ENCODE measurements around the gene PAF1. TPM values are rescaled to one million over a fixed set of nuclear protein-coding genes. Genes with fewer than 3 reads are reported as not detected.
"Not testable (repeated sequence)": the region's sequence is repeated elsewhere in the genome, so short reads cannot be mapped to it uniquely, and the experiment has no call there.

The PAF1 gene
- total RNA-seq, 1 experiment from 2014 or later: 56.7 TPM

DNA sequence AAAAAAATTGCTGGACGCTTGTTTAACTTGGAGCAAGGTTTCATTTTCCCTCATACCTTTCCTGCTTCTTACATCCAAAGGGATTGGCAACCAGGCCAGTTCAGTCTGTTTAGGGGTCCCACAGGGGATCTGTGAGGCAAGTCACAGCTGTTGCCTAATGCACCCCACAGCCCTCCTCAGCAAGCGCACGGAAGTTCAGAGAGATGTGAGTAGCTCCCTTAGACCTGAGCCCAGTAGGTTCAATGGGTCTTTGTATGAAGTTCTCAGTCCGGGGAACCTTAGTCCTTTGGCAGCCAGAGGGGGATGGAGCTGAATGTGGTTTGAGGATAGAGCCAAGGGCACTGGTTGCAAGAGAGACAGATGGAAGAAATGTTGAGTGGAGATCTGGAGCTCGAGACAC, 35.7 kb downstream of the PAF1 start:
- no peak for DNase-seq (ENCODE audit: low read depth)

DNA sequence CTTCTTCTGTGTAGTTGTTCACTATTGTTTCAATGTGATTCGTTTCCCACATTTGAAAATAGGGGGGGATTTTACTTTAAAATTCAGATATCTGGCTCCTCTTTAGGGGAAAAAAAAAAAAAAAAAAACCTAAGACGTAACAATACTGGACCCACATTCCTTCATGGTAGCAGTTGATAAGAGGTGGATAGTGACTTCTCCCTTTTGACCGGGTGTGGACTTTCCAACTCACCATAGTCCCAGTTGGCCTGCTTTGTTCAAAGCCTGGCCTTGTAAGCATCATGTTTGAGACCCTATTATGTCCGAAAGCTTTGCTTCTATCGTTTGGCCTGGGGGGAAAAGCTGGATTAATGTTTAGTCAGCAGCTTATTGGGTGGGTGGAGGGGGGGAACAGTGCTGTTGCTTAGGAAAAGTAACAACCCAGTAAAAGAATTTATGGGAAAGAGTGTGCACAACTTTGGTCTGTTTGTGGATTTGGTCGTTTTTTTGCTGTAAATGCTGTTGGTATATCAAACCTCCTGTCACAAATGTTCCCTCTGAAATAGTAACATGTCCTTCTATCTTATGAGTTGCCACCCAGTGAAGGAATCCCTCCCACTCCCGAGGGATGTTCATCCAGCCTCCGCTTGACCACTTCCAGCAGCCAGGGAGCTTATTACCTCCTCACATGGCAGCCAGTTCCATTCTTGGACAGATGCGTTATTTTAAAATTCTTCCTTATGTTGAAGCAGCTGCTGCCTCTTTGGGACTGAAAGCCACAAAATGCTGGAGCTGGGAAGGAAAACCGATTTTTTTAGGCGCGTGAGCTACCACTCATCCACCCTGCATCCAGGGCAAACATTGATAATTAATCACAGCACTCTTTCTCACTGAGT, 38.3 kb downstream of the PAF1 start:
- DNase-seq (ENCODE audit: low read depth): no peak

DNA sequence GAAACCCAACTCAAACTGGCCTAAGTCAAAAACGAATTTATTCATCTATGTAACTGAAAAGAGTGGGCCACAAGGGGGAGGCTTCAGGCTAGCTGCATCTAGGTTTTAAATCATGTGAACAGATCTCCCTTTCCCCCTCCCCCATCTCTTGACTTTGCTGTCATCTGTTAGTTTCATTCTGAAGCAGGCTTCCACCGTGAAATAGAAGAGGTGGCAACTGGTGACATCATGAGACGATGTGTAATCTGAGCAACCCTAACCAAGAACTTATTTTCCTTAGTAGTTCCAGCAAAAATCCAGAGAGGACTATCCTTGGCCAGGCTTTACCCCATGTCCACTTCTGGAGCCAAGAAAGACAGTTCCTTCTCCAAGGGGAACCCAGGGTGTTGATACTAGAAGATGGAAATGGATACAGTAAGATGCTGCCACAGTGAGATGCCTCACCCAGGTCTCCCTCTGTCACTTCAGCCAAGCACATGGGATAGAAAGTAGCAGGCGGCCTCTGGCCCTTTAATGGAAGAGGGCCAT, 39.3 kb downstream of the PAF1 start:
- DNase-seq (ENCODE audit: low read depth): no peak

DNA sequence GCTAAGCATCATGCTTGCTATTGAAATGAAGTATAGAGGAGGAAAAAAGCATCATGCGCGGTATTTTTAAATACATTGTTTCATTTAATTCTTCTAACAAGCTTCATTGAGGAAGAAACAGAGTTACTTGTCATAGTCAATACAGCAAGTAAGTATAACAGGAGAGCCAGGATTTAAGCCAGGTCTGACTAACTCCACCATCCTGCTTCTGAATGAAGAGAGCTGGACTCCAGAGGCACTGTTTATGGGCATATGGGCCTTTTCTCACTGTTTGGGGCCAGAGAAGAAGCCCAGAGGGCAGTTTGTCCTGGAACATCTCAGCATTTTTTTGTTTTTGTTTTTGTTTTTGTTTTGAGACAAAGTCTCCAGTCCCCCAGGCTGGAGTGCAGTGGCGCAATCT, 40.8 kb downstream of the PAF1 start:
- no peak for DNase-seq (ENCODE audit: low read depth)

DNA sequence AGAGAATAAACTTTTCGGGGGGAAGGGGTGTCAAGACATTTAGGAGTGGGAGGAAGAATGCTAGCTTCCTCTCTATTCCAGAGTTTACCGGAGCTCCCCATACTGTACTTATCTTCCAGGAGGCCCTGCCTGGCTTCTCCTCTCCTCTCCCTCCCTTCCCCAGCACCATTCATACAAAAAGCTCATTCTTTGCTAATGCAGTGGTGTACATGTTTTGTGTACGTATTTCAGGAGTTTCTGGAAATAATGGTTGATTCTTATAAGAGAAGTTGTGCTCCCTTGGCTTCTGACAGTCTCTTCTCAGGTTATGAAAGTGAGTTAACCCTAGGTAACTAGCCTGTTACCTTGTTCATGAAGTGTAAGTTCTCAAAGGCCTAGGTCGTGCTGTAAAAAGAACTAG, 41.6 kb downstream of the PAF1 start:
- DNase-seq (ENCODE audit: low read depth): no peak

DNA sequence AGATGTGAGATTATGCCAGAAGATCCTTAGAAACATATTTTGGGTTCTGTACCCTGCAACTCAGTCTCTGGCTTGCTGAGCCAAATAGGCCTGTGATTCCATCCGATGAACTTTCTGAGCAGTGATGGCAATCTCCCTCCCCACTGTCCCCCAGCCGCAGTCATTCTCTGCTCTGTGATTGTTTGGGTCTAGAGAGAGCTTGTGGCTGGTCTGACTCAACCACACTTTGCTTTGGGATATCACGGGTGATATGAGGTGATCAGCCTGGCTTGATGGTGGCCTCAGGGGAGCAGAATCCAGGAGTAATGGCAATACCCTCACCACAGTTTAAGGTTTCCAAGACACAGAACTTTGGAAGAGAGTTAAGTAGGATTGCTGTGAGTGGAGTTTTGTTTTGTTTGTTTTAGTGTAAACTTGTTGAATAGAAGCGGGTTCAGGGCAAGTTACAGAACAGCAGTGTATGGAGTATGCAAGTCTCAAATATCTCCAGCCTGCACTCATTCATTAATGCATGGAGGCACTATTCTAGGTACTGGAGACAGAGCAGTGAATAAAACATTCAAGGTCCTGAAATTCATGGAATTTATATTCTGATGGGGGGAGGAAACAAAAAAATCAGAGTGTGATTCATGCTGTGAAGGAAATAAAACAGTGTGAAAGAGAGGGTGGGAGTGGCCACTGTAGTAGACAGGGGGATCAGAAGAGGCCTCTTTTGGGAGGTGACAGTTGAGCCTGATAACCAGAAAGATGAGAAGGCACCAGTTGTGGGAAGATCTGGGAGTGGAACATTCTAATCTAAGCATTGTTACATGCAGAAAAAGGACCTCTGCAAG, 43.4 kb downstream of the PAF1 start:
- DNase-seq (ENCODE audit: low read depth): no peak

DNA sequence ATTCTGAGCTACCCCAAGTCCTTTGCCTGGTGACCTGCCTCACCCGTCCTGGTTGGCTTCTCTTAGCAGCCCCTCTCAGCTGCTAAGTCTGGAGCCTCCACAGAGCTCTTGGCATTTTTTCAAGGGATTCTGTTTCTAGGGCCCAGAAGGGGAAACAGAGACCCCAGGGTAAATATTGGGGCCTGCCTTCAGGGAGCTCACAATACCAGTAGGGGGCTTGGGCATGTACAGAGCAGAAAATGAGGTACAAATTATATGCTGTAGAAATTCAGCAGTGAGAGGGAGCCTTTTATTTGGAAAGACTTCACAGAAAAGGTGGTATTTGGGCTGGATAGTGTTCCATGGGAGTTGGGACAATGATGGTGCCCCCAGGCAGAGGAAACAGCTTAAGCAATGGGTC, 45.0 kb downstream of the PAF1 start:
- DNase-seq (ENCODE audit: low read depth): no peak

DNA sequence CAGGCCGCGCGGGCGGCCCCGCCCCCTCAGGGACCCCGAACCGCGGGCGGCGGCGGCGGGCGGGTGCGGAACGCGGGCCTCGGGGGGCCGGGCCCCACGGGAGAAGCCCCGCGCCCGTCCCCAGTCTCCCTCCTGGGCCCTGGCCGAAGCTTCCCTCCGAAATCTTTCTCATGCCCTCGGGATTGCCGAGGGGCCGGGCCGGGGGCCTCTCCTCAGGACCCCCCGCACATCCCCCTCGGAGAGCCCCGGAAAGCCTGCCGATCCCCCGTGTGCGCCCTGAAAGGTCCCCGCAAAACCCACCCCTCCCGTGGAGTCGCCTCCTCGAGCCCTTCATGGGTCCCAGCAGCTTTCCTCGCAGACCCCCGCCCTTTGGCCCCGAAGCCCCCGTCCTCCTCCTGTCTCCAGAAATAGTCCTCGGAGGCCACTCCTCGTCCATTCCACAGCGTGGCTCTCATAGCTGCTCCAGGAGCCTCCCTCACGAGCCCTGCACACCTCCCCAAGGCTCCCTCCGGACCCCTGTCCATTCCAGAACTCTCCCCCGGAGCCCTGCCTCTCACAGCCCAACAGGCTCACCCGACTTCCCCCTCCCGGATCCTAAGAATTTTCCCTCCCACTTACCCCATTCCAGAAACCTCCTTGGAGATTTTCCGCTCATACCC, 48.1 kb downstream of the PAF1 start:
- no peak for DNase-seq (ENCODE audit: low read depth)

DNA sequence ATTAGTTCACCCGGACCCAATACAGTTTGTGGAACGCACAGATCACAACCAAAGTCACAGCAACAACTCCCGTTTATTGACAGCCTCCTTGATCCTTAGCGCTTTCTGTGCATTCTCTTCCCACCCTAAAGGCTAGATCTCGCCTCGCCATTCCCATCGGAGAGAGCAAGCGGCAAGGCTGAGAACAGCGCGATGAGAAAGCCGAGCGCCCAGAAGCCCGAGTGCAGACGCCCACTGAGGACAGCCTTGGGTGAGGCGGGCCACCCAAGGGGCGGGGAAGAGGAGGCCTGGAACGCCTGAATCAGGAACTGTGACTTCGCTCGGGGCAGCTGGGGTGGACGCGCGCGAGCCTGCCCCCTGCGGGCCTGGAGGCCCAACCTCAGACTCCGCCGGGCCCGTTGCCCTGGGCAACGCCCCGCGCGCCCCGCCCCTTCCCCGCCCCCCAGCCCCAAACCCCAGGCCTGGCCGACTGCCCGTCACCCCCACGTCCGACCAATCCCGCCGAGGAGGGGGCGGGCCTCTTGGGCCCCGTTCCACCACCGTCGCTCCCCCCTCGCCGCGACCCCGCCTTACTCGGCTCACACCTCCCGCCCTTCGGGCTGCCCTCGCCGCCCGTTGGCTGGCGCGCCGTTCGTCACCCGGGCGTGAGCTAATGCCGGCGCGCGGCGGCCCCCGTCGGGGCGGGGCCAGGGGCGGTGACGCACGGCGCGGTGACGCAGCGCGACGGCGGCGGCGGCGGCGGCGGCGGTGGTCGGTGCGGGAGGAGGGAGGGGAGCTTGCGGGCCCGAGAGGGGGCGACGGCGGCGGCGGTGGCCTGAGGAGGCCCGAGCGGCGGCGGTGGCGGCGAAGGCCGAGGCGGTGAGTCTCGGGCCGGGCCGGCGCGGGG, 48.9 kb downstream of the PAF1 start, which contains the start of gene SAMD4B:
Gene SAMD4B, plus strand, starts transcription at position 703 of the 886 bp plus-strand sequence. CDS start 14,473 bp downstream, outside the sequence.
- DNase-seq (ENCODE audit: low read depth): peak; percentile 100

DNA sequence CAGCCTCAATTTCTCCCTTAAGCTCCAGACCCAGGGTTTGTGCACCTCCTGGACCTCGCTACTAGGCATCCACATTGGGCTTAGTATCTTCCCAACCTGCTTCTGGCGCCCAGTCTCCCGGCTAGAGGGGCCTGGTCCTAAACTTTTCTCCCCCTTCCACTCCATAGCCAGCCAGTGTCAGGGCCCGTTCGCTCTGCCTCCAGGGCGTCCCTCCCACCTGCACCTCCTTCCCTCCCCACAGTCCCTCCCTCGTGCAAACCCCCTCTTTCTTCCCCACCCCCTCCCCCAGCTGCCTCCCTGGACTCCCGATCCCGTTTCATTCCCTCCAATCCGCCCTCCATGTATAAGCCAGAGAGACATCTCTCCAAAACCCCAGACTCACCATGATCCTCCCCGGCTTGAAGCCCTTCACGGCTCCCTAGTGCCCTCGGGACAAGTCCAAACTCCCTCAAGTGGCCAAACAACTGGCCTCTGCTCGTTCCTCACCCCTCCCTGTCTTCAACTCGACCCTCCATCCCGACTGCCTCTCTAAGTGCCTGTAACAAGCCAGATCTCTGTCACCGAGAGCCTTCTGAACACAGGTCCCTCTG, 49.7 kb downstream of the PAF1 start:
- peak; percentile 34 for DNase-seq (ENCODE audit: low read depth)

DNA sequence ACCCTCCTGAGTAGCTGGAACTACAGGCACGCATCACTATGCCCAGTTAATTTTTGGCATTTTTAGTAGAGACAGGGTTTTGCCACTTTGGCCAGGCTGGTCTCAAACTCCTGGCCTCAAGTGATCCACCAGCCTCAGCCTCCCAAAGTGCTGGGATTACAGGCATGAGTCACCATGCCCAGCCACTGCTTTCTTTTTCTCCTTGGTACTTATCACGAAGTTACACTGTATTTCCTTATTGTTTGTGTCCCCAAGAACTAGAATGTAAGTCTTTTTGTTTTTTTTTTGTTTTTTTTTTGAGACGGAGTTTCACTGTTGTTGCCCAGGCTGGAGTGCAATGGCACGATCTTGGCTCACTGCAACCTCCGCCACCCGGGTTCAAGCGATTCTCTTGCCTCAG, 50.8 kb downstream of the PAF1 start:
- DNase-seq (ENCODE audit: low read depth): not testable (repeated sequence)

DNA sequence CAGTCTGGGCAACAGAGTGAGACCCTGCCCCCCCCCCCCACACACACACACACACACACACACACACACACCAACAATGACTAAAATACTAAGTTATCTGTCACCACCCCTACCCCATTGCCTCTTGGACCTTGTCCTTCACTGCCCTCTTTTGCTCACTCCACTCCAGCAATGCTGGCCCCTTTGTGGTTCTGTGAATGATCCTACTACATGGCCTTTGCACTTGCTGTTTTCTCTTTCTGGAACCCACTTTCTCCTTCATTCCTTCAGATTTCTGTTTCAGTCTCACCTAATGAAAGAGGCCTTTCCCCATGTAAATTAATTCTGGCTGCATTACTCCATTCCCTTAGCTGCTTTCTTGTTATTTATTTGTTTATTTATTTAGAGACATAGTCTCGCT, 51.2 kb downstream of the PAF1 start:
- DNase-seq (ENCODE audit: low read depth): no peak

DNA sequence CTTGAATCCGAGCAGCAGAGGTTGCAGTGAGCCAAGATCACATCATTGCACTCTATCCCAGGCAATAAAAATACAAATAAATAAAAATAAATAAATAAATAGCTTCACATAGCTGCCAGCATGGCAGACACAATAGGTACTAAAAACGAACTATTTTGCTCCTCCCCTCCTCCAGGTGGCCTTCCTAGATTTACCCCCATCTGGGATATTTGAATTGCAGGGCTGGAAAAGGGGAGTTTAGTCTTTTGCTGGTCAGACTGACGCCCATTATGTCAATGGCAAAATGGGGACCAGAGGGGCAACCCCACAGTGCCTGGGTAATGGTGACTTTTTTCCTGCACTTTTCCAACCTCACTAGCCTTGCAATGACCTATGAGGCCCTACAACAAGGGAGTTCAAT, 54.4 kb downstream of the PAF1 start:
- DNase-seq (ENCODE audit: low read depth): no peak

Other genes with a start within 250 kb of the PAF1 start
- gene NCCRP1, start 194.1 kb downstream of the PAF1 start, total RNA-seq (2014; rRNA removed; shearing (Covaris generic)): 0.40 TPM in 1 of 2 replicates, not detected in the other
- gene SYCN, start 186.8 kb downstream of the PAF1 start, total RNA-seq (2014; rRNA removed; shearing (Covaris generic)): not detected in 2 replicates
- gene IFNL3, start 146.1 kb downstream of the PAF1 start, total RNA-seq (2014; rRNA removed; shearing (Covaris generic)): not detected in 2 replicates
- not detected in 2 replicates for gene IFNL4, start 142.2 kb downstream of the PAF1 start, total RNA-seq (2014; rRNA removed; shearing (Covaris generic))
- not detected in 2 replicates for gene IFNL2, start 122.7 kb downstream of the PAF1 start, total RNA-seq (2014; rRNA removed; shearing (Covaris generic))
- not detected in 2 replicates for gene IFNL1, start 94.7 kb downstream of the PAF1 start, total RNA-seq (2014; rRNA removed; shearing (Covaris generic))
- 0.65 and 0.74 TPM in 2 replicates for gene LRFN1, start 70.2 kb downstream of the PAF1 start, total RNA-seq (2014; rRNA removed; shearing (Covaris generic))
- gene GMFG, start 55.1 kb downstream of the PAF1 start, total RNA-seq (2014; rRNA removed; shearing (Covaris generic)): 0.23 and 0.83 TPM in 2 replicates
- gene SAMD4B, start 48.7 kb downstream of the PAF1 start, total RNA-seq (2014; rRNA removed; shearing (Covaris generic)): 55.0 and 57.4 TPM in 2 replicates
- 20.7 and 41.1 TPM in 2 replicates for gene MED29, start 272 bp upstream of the PAF1 start, total RNA-seq (2014; rRNA removed; shearing (Covaris generic))
- gene ZFP36, start 15.7 kb upstream of the PAF1 start, total RNA-seq (2014; rRNA removed; shearing (Covaris generic)): 0.21 and 2.1 TPM in 2 replicates
- 3.0 and 6.9 TPM in 2 replicates for gene PLEKHG2, start 21.6 kb upstream of the PAF1 start, total RNA-seq (2014; rRNA removed; shearing (Covaris generic))
- 54.9 and 71.8 TPM in 2 replicates for gene RPS16, start 44.8 kb upstream of the PAF1 start, total RNA-seq (2014; rRNA removed; shearing (Covaris generic))
- gene SUPT5H, start 54.5 kb upstream of the PAF1 start, total RNA-seq (2014; rRNA removed; shearing (Covaris generic)): 78.7 and 140 TPM in 2 replicates
- gene TIMM50, start 89.7 kb upstream of the PAF1 start, total RNA-seq (2014; rRNA removed; shearing (Covaris generic)): 108 and 116 TPM in 2 replicates
- 3.6 and 5.0 TPM in 2 replicates for gene DLL3, start 107.8 kb upstream of the PAF1 start, total RNA-seq (2014; rRNA removed; shearing (Covaris generic))
- 0.57 and 6.3 TPM in 2 replicates for gene SELENOV, start 124.0 kb upstream of the PAF1 start, total RNA-seq (2014; rRNA removed; shearing (Covaris generic))
- gene EID2B, start 141.7 kb upstream of the PAF1 start, total RNA-seq (2014; rRNA removed; shearing (Covaris generic)): 5.7 and 5.8 TPM in 2 replicates
- gene EID2, start 149.1 kb upstream of the PAF1 start, total RNA-seq (2014; rRNA removed; shearing (Covaris generic)): 13.0 and 16.1 TPM in 2 replicates
- gene LGALS13, start 211.4 kb upstream of the PAF1 start, total RNA-seq (2014; rRNA removed; shearing (Covaris generic)): not detected in 2 replicates